NCI-H128 (cell line): ENCODE results near the gene CHRNB1.

ENCODE experiments used
- DNase-seq: peaks from one replicate; lab custom pipeline; 2025; ENCODE audit not compliant: unreplicated experiment; lab: John Stamatoyannopoulos, UW

The CHRNB1 gene

DNA sequence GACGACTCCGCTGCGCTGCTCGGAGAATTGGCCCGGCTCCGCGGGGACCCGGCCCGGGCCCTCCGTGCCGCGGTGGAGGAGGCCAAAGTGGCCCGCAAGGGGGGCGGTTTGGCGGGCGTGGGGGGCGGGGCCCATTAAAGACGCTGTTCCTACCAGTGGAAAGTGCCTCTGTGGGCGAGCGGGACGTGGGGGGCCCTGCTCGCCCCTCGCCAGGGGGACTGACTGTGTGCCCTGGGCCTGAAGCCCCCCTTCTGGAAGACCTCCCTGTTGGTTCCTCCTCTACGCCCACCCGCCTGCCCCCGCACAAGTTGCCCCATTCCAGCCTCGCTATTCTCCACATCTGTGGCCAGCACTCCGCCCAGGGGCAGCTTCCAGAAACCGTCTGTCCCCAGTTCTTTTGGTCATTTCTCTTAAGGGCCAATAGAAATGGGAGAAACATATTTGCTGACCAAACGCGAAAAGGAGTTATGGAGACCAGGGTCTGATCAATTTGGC lies 7.4 kb upstream of the CHRNB1 start:
- DNase-seq, result no peak

DNA sequence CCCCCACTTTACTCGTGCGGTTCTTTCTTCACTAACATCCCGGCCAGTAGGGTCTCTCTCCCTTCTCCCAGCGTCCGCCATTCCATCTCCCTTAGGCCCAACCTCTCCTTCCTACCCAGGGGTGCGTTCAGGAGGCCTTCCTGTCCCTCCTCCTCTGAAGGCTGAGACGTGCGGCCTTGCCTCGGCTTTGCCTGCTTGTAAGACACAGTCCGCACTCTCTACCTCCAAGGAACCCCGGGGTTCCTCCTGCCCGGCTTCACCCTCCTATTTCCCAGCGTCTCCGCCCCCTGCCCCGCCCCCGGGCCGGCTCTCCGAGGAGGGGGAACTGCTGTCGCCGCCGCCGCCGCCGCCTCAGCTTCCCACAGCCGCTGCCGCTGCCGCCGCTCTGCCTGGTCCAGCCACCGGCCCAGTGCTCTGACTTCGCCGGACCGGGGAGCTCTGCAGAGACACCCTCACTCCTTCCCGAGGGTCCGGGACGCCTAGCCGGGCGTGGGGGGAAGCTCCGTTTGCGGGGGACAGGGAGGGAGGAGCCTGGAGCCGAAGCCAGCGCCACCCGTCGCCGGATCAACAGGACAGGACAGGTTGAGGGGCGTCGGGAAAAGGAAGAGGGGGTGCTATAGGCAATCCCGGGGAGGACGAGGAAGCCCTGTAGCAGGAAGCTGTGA lies 6.8 kb upstream of the CHRNB1 start:
- no peak for DNase-seq

DNA sequence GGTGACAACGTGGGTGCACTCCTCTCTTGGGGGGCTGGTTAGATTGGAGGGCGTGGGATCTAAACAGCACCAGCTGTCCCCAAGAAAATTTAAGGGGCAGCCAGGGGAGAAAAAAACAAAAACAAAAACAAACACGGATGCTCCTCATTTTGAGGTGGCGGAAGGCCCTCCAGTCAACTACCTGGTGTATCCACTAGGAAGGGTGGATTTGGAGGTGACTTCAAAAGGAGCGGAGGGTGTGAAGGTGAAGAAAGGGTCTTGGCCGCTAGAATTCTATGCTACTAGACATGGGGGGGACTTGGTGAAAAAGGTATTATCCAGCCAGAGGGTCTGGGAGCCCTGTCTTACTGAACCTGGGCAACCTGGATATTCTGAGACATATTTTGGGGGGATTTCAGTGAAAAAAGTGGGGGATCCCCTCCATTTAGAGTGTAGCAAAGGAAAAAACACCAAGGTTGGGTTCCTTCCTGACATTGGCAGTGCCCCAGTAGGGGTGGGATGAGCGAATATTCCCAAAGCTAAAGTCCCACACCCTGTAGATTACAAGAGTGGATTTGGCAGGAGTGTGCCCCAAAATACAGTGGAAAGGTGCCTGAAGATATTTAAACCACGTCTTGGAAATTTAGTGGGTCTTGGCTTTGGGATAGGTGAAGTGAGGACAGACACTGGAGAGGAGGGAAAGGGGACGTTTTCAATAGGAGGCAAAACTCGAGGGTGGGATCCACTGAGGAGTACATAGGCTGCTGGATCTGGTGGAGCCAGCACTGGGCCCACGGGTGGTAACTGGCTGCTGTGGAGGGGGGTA lies 6.0 kb upstream of the CHRNB1 start:
- DNase-seq, result no peak

DNA sequence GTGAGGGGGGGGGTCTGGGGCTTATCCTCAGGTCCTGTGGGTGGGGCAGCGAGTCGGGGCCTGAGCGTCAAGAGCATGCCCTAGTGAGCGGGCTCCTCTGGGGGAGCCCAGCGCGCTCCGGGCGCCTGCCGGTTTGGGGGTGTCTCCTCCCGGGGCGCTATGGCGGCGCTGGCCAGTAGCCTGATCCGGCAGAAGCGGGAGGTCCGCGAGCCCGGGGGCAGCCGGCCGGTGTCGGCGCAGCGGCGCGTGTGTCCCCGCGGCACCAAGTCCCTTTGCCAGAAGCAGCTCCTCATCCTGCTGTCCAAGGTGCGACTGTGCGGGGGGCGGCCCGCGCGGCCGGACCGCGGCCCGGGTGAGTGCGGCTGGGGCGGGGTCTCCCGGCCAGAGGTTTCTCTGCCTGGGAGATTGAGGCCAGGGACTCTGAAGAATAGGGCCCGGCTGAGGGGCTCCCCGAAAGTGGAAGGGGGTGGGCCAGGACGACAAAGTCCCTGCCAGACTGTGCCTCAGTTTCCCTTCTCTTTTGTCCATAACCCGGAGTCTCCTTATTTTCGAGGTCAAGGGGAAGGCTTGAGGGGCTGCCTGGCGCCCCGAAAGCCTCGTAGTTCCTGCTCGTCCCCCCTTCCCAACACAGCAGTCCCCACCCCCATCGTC lies 5.3 kb upstream of the CHRNB1 start, which contains the start of gene FGF11:
TSS of gene FGF11 (plus strand) at position 51 of the 651 bp plus-strand sequence. CDS start at position 160, 109 bp downstream.
- no peak for DNase-seq

DNA sequence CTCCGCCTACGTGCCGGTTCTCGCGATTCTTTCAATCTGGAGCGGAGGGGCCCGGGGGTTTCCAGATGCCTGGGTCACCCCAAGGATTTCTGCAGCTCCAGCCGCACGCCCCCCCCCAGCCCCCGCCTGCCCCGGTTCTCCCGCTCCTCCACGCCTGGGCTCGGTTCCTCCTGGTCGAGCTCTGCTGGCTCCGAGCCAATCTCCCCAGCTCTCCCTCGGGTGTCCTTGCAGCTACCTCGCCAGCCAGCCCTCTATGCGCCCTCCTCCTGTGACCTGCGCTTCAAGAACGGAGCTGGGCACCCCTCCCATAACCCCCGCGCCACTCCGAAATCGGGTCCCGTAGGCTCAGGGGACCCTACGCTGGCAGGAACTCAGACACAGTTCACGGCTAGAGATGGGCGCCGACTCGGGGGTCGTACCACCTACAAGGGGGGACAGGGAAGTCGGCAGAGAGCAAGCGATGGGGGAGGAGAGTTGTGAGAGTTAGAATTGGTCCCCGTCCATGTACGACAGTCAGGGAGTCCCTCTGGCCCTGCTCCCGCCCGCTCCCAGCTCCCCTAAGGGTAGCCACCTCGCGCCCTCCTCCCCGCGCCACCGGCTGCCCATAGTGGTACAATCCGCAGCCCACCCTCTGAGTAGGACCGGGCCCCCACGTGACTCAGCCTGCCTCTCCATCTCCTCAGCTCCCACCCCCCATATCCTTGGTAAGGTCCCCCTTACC lies 4.6 kb upstream of the CHRNB1 start:
- DNase-seq, result peak; percentile 30

DNA sequence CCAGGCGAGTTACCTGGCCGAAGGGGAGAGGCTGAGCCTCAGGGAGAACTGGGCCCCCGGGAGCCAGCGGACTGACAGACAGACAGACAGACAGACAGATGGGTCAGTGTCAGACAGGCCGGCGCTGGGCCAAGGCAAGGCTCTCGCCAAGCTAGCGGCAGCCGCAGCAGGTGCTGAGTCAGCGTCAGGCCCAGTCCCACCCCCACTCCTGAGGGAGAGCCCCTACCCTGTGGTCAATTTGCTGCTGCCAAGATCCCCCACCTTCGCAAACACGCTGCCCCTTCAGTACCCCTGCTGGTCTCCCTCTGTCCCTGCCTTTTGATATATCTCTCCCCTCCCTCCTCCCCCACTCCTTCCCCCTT lies 4.0 kb upstream of the CHRNB1 start:
- DNase-seq, result no peak

DNA sequence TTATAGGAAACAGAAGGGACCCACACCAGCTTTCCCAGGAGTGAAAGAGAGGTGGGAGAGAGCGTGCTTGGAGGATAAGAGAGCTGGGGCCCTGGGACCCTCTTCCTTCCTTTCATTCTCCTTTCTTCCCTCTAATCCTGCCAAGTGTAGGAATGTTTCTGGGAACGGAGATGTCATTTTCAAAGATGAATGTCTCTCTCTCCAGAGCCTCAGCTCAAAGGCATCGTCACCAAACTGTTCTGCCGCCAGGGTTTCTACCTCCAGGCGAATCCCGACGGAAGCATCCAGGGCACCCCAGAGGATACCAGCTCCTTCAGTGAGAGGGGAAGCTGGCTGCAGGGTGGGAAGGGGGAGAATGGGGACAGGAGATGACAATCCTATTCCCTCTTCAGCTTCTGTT lies 3.6 kb upstream of the CHRNB1 start:
- DNase-seq, result no peak

DNA sequence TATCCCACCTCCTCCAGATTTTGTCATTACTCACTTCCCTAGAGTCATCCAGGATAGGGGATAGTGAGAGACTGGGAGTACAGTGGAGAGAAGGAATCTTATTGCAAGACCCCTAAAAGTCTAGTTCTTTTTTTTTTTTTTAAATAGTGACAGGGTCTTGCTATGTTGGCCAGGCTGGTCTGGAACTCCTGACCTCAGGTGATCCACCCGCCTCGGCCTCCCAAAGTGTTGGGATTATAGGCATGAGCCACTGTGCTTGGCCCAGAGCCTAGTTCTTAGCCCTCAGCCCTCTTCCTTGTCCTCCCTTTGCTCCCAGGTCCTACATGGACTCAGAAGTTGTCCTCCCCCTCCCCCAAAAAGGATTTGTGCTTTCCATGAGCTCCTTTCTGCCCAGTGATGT lies 2.7 kb upstream of the CHRNB1 start:
- no peak for DNase-seq

DNA sequence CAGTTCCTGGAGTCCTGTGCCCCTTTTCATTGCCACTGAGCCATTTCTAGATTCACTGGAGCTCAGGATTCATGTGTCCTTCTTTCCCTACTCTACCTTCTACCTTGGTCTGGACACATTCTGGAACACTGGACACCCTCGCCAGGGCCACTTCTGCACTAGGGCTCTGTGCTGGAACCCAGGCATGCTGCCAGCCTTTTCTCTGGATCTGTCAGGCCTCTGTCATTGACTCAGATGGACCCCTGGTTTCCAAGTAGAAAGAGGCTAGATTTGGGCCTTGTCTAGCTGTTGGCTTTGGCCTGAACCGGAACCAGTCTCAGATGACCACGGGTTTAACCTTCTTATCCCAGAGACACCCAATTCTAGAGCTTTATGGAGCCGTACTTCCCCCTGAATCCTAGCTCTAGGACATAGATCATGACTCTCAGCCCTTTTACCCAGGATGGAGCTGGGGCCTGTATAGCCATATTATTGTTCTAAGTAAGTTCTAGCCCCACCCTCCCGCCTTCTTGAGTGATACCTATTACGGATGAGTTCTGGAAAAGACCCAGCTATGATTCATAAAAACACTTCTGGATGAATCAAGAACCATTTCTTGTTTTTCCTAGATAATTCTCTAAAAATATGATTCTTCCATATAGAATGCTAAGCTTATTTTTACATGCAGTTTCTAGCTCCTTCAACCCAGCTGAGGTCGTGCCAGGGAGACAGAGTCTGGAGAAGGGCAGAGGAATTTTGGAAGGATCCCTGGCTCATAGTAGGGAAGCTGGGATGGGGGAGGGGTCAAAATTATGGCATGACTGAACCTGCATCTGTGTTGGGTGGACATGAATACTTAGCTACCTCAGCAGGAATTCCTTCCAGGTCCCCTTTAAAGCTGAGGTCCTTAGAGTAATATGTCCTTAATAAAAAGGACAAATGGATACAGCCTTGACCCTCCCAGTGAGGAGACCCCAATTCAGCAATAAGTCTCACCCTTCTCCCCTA lies 1.1 kb upstream of the CHRNB1 start:
- DNase-seq, result no peak

DNA sequence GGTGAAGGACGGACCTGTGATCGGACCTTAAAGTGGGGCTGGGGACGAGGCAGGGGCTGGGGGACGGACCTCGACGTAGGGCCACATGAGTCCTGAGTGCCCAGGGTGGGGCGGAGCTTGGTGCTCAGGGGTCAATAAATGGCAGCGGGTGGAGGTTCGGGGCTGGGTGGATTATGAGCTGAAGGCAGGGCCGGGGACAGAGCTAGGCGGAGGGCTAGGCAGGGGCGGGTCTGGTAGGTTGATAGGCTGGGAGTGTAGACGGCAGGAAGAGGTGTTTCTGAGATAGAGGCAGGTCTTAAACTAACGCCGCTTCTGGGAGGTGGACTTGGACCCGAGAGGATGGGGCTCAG lies 733 bp downstream of the CHRNB1 start:
- no peak for DNase-seq

DNA sequence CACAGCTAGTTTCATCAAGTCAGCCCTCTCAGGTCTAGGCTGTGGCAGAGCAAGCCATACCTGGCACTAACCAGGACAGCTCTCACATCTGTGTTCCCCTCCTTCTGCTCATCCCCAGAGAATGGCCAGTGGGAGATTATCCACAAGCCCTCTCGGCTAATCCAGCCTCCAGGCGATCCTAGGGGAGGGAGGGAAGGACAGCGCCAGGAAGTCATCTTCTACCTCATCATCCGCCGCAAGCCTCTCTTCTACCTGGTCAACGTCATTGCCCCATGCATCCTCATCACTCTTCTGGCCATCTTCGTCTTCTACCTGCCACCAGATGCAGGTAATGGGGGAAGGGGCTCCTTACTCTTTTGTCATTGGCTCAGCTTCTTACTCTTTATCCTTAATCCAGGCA lies 3.6 kb downstream of the CHRNB1 start:
- no peak for DNase-seq

DNA sequence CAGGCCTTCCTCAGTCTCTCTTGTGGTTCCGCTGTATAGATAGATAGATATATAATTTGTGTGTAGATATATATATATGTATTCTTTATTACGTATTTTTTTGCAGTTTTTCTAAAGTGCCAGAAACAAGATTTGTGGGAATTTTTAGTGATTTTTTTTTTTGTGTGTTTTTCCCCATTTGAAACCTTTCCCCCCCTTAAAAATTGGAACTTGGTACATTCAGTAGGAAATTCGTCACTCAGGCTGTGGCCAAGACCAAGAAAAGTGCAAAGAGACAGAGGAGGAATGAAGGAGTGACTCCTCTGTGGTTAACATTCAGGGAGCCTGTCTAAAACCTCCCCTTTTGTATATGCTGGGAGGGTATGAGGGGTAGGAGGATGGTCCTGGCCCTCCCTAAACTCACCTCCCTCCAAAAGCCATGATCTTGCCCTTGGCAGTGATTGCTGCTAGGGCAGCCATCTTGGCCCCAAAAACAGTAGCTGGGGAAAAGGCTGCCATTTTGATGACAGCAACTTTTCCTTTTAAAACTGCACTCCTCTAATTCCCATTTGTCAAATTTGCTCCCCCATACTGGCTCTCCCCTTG lies 15.2 kb downstream of the CHRNB1 start:
- DNase-seq, result no peak

DNA sequence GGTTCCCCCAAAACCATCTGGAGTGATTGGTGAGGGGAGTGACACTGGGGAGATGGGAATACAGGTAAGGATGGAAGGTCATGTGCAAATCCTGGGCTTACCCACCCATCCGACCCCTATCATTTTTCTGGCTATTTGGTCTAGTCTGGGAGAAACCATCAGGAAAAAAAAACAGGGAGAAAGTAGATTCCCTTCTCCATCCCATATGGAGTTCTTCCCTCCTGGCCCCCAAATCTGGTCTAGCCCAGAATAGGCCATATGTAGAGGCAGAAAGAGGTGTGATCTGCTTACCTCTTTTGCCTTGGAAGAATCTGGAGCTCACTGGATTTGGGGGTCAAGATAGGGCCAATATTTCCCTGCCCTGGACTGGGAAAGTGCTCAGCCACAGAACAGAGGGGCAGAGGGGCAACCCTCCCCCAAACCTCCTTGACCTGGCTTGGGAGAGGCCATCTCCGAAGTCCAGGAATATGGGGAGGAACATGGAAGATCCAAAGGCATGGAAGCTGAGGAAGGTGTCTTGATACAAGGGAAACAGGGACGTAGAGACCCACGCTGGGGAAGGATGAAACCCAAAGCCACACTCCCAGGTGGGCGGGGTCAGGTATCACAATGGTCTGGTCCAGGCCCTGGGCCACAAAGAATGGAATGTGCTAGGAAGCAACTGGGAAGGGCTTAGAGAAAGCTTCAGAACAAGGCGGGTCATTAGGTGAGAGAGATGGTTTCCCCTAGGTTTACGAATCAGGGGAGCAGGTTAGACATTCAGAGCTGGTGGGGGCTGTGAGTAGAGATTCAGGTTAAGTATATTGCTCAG lies 16.2 kb downstream of the CHRNB1 start:
- DNase-seq, result no peak

DNA sequence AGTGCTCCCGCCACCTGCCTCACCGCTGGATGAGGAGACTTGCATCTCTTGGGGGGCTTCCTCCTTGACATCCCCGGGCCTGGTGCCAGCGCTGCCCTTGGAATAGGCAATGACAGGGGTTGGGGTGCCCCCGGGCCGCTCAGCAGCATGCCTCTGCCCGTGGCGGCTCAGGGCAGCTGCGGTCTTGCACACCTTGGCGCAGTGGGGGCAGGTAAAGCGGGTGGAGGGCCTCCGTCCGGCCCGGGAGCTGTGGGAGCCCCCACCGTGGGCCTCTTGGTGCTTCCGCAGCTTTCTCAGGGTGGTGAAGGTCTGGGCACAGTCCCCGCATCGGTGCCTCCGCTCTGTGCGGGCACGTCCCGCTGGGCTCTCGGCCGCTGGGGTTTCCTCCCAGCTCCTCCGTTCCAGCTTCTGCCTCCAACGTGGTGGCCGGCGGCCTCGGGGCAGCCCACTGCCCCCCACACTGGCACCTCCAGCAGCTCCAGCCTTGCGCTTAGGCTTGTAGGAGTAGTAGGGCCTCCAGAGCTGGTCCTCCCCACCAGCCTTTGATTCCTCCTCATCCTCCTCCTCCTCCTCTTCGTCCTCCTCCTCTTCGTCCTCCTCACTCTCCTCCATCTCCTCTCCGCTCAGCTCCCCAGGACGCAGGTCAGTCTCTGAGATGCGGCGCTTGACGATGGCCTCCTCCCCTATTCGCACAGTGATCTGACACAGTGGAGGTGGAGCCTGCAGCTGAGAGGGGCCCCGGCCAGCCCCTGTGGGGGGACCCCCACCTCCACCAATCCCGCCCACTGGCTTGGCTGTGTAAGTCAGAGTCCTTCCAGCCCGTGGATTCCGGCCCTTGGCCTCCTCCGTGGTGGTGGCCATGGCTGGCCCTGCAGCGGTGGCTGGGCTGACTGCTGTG lies 17.9 kb downstream of the CHRNB1 start:
- DNase-seq, result no peak

DNA sequence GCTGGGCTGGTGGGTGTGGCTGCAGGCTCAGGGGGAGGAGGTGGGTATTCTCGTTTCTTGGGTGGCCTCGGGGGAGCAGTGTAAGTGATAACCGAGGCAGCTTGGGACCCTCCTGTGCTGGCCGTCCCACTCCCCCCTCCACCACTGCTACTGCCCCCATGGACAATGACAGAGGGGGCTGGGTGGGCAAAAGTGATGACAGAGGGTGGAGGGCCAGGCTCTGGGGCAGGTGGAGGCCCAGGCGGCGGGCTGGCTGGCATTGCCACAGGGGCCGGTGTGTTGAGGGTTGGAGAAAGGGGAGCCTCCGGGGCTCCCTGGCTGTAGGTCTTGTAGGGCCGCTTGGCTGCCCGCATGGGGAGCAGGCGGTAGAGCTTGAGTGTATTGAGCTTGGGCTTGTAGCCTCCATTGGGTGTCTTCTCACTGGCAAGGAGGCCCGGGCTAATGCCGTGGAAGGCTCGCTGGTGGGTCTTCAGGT lies 18.5 kb downstream of the CHRNB1 start:
- DNase-seq, result no peak

DNA sequence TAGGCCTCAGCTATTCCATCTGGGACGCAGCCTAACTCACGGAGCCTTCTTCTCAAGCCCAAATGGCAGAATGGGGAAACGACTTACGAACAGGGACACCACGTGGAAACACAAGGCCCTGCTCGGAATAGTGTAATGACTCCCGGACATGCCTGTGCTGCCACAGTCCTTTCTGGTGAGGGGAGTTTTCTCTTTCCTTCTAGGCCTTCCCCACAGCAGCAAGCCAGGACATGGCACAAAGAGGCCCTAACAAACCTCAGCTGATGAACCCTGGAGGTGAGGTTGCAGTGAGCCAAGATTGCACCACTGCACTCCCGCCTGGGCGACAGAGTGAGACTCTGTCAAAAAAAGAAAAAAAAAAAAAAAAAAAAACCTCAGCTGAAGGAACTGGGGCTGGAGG lies 19.2 kb downstream of the CHRNB1 start:
- no peak for DNase-seq

DNA sequence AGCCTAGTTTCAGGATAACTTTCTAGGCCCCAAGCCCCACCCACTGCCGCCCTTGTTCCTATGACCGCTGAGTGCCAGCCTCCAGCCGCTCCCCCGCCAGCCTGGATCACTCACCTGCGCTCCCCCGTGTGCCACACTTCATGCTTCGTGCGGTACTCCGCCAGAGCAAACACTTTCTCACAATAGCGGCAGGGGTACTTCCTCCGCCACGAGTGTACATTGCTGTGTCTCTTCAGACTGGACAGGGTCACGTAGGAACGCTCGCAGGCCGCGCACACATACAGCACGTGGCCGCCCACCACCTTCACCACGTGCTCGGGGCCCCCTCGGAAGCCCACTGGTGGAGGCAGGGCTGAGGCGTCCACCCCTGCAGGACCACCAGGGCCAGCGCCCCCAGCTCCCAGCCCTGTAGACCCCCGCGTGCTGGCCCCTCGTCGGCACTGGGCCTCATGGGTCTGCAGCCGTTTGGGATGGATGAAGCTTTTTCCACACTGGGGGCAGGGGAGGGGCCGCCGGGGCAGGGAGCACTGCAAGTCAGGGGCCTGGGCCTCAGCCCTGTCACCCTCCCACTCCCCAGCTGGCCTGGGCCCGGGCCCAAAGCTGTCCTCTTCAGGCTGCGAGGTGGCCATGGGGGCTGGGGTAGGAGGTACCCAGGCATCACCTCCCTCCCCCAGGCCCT lies 20.9 kb downstream of the CHRNB1 start:
- no peak for DNase-seq

DNA sequence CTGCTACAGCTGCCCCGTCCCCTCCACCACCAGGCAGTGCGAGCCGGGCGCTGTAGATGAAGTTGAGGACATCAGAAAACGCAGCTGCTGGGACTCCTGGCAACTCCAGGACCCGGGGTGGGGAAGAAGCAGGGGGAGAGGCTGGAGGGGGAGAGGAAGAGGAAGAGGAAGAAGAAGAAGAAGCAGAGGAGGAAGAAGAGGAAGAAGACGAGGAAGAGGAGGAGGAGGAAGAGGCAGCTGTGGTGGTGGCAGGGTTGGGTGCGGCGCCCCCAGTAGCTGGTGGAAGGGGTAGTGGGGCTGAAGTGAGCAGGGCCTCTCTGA lies 21.4 kb downstream of the CHRNB1 start:
- no peak for DNase-seq
